ENCODE results near the gene AIFM2.

AIFM2 gene

GRCh38 chr10:70135046-70135445, 2.4 kb upstream of the AIFM2 start:
- Histone ChIP-seq H3K4me2 (ENCODE audit: low read length, poor library complexity, severe bottlenecking) (no peak overlapping the region), H2BK5ac (ENCODE audit: low read depth, low read length, poor library complexity, severe bottlenecking) (no peak overlapping the region), H4K8ac (ENCODE audit: low read length) (no peak overlapping the region), H3K79me1 (replicated peaks; ENCODE audit: low read length, poor library complexity, severe bottlenecking) (peaks cover 11% of the 10 kb centered on the region), H3K27ac (ENCODE audit: low read length, poor library complexity, severe bottlenecking) (no peak overlapping the region), H3K27me3 (ENCODE audit: control insufficient read depth in 1 of 2, insufficient read depth in 1 of 2, low read length in 2 of 2) (no peaks in the 10 kb centered on the region), H4K91ac (ENCODE audit: low read length) (peak overlapping the region; percentile 59), H3K23ac (ENCODE audit: low read length in 2 of 2) (no peak overlapping the region), H3K9me3 (ENCODE audit: control insufficient read depth, low read length) (no peaks in the 10 kb centered on the region), H2AFZ (ENCODE audit: low read depth, low read length) (no peak overlapping the region), H3K14ac (ENCODE audit: low read length in 2 of 2) (no peak overlapping the region), H3K4me3 (ENCODE audit: insufficient read depth in 1 of 2, low read depth in 1 of 2, low read length in 2 of 2) (no peak overlapping the region), H3K9ac (ENCODE audit: low read length) (no peak overlapping the region), H2BK120ac (ENCODE audit: low read depth, low read length) (no peak overlapping the region), H3K36me3 (ENCODE audit: control insufficient read depth in 1 of 2, insufficient read depth in 2 of 2, low read depth in 1 of 2, low read length in 2 of 2) (peaks cover 19 to 32% of the 10 kb centered on the region in 2 experiments), H2BK15ac (ENCODE audit: low read depth, poor library complexity, severe bottlenecking) (no peak overlapping the region), H3K18ac (ENCODE audit: low read depth in 1 of 2, low read length in 2 of 2) (no peak overlapping the region), H2AK5ac (ENCODE audit: low read length, severe bottlenecking) (no peak overlapping the region), H3K4ac (ENCODE audit: low read depth in 1 of 2, low read length in 2 of 2) (no peak overlapping the region), H2BK12ac (ENCODE audit: low read length in 2 of 2) (peak overlapping the region in 1 of 2 experiments; percentile 11), H3K4me1 (ENCODE audit: control insufficient read depth, insufficient read depth, low read depth, low read length) (peaks cover 24% of the 10 kb centered on the region)
- 96% methylated on average over 3 of the region's 3 CpGs for WGBS
- no peak for DNase-seq

GRCh38 chr10:70131560-70131937, 1.1 kb downstream of the AIFM2 start:
- H2AK5ac ChIP-seq (ENCODE audit: low read length, severe bottlenecking) = no peak overlapping the region
- H3K14ac ChIP-seq (ENCODE audit: low read length in 2 of 2) = no peak overlapping the region
- no peak overlapping the region for H2AFZ ChIP-seq (ENCODE audit: low read depth, low read length)
- no peaks in the 10 kb centered on the region for H3K27me3 ChIP-seq (ENCODE audit: control insufficient read depth in 1 of 2, insufficient read depth in 1 of 2, low read length in 2 of 2)
- peaks cover 24% of the 10 kb centered on the region for H3K4me1 ChIP-seq (ENCODE audit: control insufficient read depth, insufficient read depth, low read depth, low read length)
- H2BK15ac ChIP-seq (ENCODE audit: low read depth, poor library complexity, severe bottlenecking) = no peak overlapping the region
- H3K23ac ChIP-seq (ENCODE audit: low read length in 2 of 2) = no peak overlapping the region
- 93% methylated on average over 4 of the region's 4 CpGs for WGBS
- H3K27ac ChIP-seq (ENCODE audit: low read length, poor library complexity, severe bottlenecking) = no peak overlapping the region
- H3K79me1 ChIP-seq (replicated peaks; ENCODE audit: low read length, poor library complexity, severe bottlenecking) = peaks cover 5% of the 10 kb centered on the region
- H3K18ac ChIP-seq (ENCODE audit: low read depth in 1 of 2, low read length in 2 of 2) = no peak overlapping the region
- peak overlapping the region; percentile 5 for H4K91ac ChIP-seq (ENCODE audit: low read length)
- no peak overlapping the region for H2BK5ac ChIP-seq (ENCODE audit: low read depth, low read length, poor library complexity, severe bottlenecking)
- H3K4me2 ChIP-seq (ENCODE audit: low read length, poor library complexity, severe bottlenecking) = no peak overlapping the region
- no peak overlapping the region for H3K4ac ChIP-seq (ENCODE audit: low read depth in 1 of 2, low read length in 2 of 2)
- peaks cover 9 to 28% of the 10 kb centered on the region in 2 experiments for H3K36me3 ChIP-seq (ENCODE audit: control insufficient read depth in 1 of 2, insufficient read depth in 2 of 2, low read depth in 1 of 2, low read length in 2 of 2)
- H4K8ac ChIP-seq (ENCODE audit: low read length) = peak overlapping the region; percentile 19
- no peaks in the 10 kb centered on the region for H3K9me3 ChIP-seq (ENCODE audit: control insufficient read depth, low read length)
- DNase-seq = no peak
- H3K4me3 ChIP-seq (ENCODE audit: insufficient read depth in 1 of 2, low read depth in 1 of 2, low read length in 2 of 2) = peak overlapping the region in 1 of 2 experiments; percentile 91
- H3K9ac ChIP-seq (ENCODE audit: low read length) = peak overlapping the region; percentile 93
- no peak overlapping the region for H2BK120ac ChIP-seq (ENCODE audit: low read depth, low read length)
- H2BK12ac ChIP-seq (ENCODE audit: low read length in 2 of 2) = no peak overlapping the region

GRCh38 chr10:70130878-70131559, 1.6 kb downstream of the AIFM2 start:
- no peak overlapping the region for H3K14ac ChIP-seq (ENCODE audit: low read length in 2 of 2)
- peak overlapping the region; percentile 44 for H3K27ac ChIP-seq (ENCODE audit: low read length, poor library complexity, severe bottlenecking)

GRCh38 chr10:70126700-70127395, 5.8 kb downstream of the AIFM2 start:
- H3K27me3 ChIP-seq (ENCODE audit: control insufficient read depth in 1 of 2, insufficient read depth in 1 of 2, low read length in 2 of 2) = no peaks in the 10 kb centered on the region
- no peak overlapping the region for H4K8ac ChIP-seq (ENCODE audit: low read length)
- peaks cover 13 to 51% of the 10 kb centered on the region in 2 experiments for H3K36me3 ChIP-seq (ENCODE audit: control insufficient read depth in 1 of 2, insufficient read depth in 2 of 2, low read depth in 1 of 2, low read length in 2 of 2)
- no peak overlapping the region for H3K27ac ChIP-seq (ENCODE audit: low read length, poor library complexity, severe bottlenecking)
- no peak overlapping the region for H3K14ac ChIP-seq (ENCODE audit: low read length in 2 of 2)
- H2BK15ac ChIP-seq (ENCODE audit: low read depth, poor library complexity, severe bottlenecking) = no peak overlapping the region
- H3K79me1 ChIP-seq (replicated peaks; ENCODE audit: low read length, poor library complexity, severe bottlenecking) = peaks cover 3% of the 10 kb centered on the region
- H3K18ac ChIP-seq (ENCODE audit: low read depth in 1 of 2, low read length in 2 of 2) = no peak overlapping the region
- no peak overlapping the region for H2AFZ ChIP-seq (ENCODE audit: low read depth, low read length)
- H3K9ac ChIP-seq (ENCODE audit: low read length) = no peak overlapping the region
- no peak for DNase-seq
- H3K9me3 ChIP-seq (ENCODE audit: control insufficient read depth, low read length) = no peaks in the 10 kb centered on the region
- H3K23ac ChIP-seq (ENCODE audit: low read length in 2 of 2) = no peak overlapping the region
- no peak overlapping the region for H2BK12ac ChIP-seq (ENCODE audit: low read length in 2 of 2)
- H3K4ac ChIP-seq (ENCODE audit: low read depth in 1 of 2, low read length in 2 of 2) = no peak overlapping the region
- H2BK5ac ChIP-seq (ENCODE audit: low read depth, low read length, poor library complexity, severe bottlenecking) = no peak overlapping the region
- H2BK120ac ChIP-seq (ENCODE audit: low read depth, low read length) = no peak overlapping the region
- no peak overlapping the region for H2AK5ac ChIP-seq (ENCODE audit: low read length, severe bottlenecking)
- no peak overlapping the region for H4K91ac ChIP-seq (ENCODE audit: low read length)
- H3K4me3 ChIP-seq (ENCODE audit: insufficient read depth in 1 of 2, low read depth in 1 of 2, low read length in 2 of 2) = no peak overlapping the region
- H3K4me2 ChIP-seq (ENCODE audit: low read length, poor library complexity, severe bottlenecking) = no peak overlapping the region
- WGBS = 95% methylated on average over 15 of the region's 15 CpGs
- H3K4me1 ChIP-seq (ENCODE audit: control insufficient read depth, insufficient read depth, low read depth, low read length) = peaks cover 15% of the 10 kb centered on the region

More at GRCh38 chr10:70130878-70131559, 1.6 kb downstream of the AIFM2 start:
- Histone ChIP-seq H3K79me1 (replicated peaks; ENCODE audit: low read length, poor library complexity, severe bottlenecking) (peaks cover 6% of the 10 kb centered on the region), H3K23ac (ENCODE audit: low read length in 2 of 2) (no peak overlapping the region), H2AFZ (ENCODE audit: low read depth, low read length) (no peak overlapping the region), H4K91ac (ENCODE audit: low read length) (no peak overlapping the region), H3K9me3 (ENCODE audit: control insufficient read depth, low read length) (no peaks in the 10 kb centered on the region), H3K4me2 (ENCODE audit: low read length, poor library complexity, severe bottlenecking) (peak overlapping the region; percentile 4), H3K18ac (ENCODE audit: low read depth in 1 of 2, low read length in 2 of 2) (no peak overlapping the region), H2BK15ac (ENCODE audit: low read depth, poor library complexity, severe bottlenecking) (no peak overlapping the region), H2BK12ac (ENCODE audit: low read length in 2 of 2) (no peak overlapping the region), H3K4me3 (ENCODE audit: insufficient read depth in 1 of 2, low read depth in 1 of 2, low read length in 2 of 2) (peak overlapping the region in 1 of 2 experiments; percentile 91), H3K4ac (ENCODE audit: low read depth in 1 of 2, low read length in 2 of 2) (no peak overlapping the region), H3K27me3 (ENCODE audit: control insufficient read depth in 1 of 2, insufficient read depth in 1 of 2, low read length in 2 of 2) (no peaks in the 10 kb centered on the region), H3K9ac (ENCODE audit: low read length) (peak overlapping the region; percentile 93), H3K36me3 (ENCODE audit: control insufficient read depth in 1 of 2, insufficient read depth in 2 of 2, low read depth in 1 of 2, low read length in 2 of 2) (peaks cover 9 to 28% of the 10 kb centered on the region in 2 experiments), H3K4me1 (ENCODE audit: control insufficient read depth, insufficient read depth, low read depth, low read length) (peaks cover 24% of the 10 kb centered on the region), H4K8ac (ENCODE audit: low read length) (no peak overlapping the region), H2BK120ac (ENCODE audit: low read depth, low read length) (no peak overlapping the region), H2AK5ac (ENCODE audit: low read length, severe bottlenecking) (no peak overlapping the region), H2BK5ac (ENCODE audit: low read depth, low read length, poor library complexity, severe bottlenecking) (no peak overlapping the region)
- DNase-seq = peak; percentile 82
- WGBS = 74% methylated on average over 10 of the region's 10 CpGs

Data from mesenchymal stem cell (in vitro differentiated cells and primary cell).